ENCODE data around the gene FSD2.

The FSD2 gene

GRCh38 chr15:82805994-82806406 is at the start of gene FSD2:
TSS of gene FSD2 (minus strand) at chr15:82806069. CDS start at chr15:82787390, 18,679 bp downstream.
- DNase-seq, result no peak

GRCh38 chr15:82854554-82854953 is 48.7 kb upstream of the FSD2 start:
- DNase-seq, result no peak

- no peak for DNase-seq
These were observed 47.2 kb upstream of the FSD2 start for GRCh38 chr15:82852941-82853561.

- DNase-seq, result no peak
These were observed 46.2 kb upstream of the FSD2 start for GRCh38 chr15:82851981-82852511.

- DNase-seq, result peak; percentile 30
These were observed 45.5 kb upstream of the FSD2 start for GRCh38 chr15:82851306-82851850.

GRCh38 chr15:82850731-82851130 is 44.9 kb upstream of the FSD2 start:
- peak; percentile 90 for DNase-seq

GRCh38 chr15:82849556-82850512 is 44.0 kb upstream of the FSD2 start:
- DNase-seq, result peak; percentile 88

- DNase-seq, result no peak
These were observed 42.5 kb upstream of the FSD2 start for GRCh38 chr15:82848241-82848993.

- DNase-seq, result no peak
These were observed 41.8 kb upstream of the FSD2 start for GRCh38 chr15:82847703-82848102.

GRCh38 chr15:82846621-82847020 is 40.8 kb upstream of the FSD2 start:
- DNase-seq, result no peak

- DNase-seq, result no peak
These were observed 39.8 kb upstream of the FSD2 start for GRCh38 chr15:82845686-82846085.

GRCh38 chr15:82843566-82843965 is 37.7 kb upstream of the FSD2 start:
- no peak for DNase-seq

GRCh38 chr15:82840166-82840565 is 34.3 kb upstream of the FSD2 start:
- DNase-seq, result no peak

- DNase-seq, result no peak
These were observed 33.3 kb upstream of the FSD2 start for GRCh38 chr15:82839136-82839535.

- DNase-seq, result no peak
These were observed 32.3 kb upstream of the FSD2 start for GRCh38 chr15:82838096-82838735.

GRCh38 chr15:82835391-82835917 is 29.6 kb upstream of the FSD2 start:
- no peak for DNase-seq

- DNase-seq, result no peak
These were observed 27.5 kb upstream of the FSD2 start for GRCh38 chr15:82833362-82833682.

GRCh38 chr15:82832601-82833361 is 26.9 kb upstream of the FSD2 start:
- no peak for DNase-seq

GRCh38 chr15:82831894-82832600 is 26.2 kb upstream of the FSD2 start:
- DNase-seq, result no peak

GRCh38 chr15:82830427-82831173 is 24.7 kb upstream of the FSD2 start:
- no peak for DNase-seq

Measured in NCI-H69 (cell line).